SHP77 treated with DMSO at 0.1 percent for 48 hours (cell line): ENCODE measurements around the gene SLC6A13.
"Not testable (repeated sequence)": the region's sequence is repeated elsewhere in the genome, so short reads cannot be mapped to it uniquely, and the experiment has no call there.

Experiments used
- DNase-seq: peaks from one replicate; lab custom pipeline; 2025; lab: John Stamatoyannopoulos, UW

SLC6A13 gene

DNA sequence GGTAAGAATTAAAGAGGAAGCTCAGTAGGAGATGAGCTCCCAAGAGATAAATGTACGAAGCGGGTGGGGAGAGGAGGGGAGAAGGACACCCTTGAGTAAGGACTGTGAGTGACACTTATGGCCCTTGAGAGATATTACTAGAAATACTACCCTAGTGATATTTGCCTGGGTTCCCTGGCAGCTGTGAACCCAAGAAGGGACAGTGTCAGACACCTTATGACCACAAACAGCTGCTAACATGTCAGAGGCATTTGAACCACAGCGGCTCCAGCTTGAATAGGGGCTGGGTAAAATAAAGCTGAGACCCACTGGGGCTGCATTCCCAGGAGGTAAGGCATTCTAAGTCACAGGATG lies 29.0 kb downstream of the SLC6A13 start:
- no peak for DNase-seq

DNA sequence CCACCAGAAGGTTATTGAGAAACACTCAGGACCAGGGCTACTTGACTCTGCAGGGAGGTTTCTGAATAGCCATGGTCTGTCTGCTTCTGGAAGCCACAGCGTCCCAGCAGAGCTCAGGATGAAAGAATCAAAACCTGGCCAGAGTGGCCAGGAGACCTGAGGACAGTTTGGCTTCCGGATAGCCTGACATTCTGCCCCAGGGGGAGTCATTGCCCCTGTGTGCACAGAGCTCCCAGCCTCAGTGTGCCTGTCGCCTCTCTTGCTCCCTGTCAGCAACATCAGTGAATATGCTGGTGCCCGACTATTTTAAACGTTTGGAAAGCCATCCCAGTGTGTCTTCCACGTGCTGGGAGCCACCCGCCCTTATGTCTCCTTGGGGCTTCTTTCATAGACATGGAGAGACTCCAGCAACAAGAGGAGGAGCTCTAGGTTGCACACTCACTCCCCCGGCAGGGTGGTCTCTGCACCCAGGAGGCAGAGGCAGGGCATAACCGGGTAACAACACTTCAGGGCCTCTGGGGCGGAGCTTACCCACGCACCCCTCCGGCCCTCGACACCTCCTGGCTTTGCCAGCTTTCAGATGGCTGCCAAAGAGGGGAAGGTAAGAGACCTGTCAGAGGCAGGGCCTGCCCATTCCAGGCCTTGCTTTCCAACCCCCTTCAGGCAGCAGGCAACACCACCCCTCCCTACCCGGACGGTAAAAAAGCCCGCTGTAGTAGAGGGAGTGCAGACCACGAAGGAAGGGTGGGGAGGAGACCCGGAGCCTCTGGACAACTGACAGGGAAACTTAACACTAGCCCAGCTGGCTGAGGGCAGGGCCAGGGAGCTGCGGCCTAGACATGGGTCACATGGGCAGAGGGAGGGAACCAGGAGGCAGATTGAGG lies 29.7 kb downstream of the SLC6A13 start:
- no peak for DNase-seq

DNA sequence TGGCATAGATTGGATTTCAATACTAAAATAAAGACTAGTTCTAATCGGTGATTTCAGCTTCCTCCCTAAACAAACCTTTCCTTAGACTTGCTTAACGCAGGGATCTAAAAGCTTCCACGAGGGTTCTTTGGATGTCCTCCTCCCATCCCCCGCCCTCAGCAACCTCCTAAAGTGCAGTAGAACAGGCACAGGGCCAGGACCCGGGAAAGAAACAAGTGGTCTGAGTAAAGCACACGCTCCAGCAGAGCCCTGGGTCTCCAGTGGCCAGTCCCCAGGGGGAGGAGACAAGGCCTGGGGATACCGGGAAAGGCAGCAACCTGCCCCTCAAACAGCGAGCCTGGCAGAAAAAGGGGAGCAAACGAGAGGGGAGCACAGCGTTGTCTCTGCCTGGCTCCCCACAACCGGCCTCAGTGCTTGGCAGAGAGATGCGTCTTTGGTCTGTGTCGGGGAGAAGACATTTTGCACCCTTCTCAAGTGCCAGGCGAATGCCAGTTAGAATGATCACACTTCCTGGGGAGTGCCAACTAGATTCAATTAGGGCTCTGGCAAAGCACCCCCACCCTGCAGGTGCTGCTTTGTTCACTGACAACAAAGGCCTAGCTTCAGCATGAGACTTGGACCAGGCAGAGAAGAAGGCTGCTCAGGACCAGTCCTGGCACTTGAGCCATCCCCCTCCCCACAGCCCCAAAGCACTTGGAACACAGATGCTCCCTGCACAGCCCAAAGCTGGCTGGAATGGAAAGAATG lies 31.5 kb downstream of the SLC6A13 start:
- DNase-seq: no peak

DNA sequence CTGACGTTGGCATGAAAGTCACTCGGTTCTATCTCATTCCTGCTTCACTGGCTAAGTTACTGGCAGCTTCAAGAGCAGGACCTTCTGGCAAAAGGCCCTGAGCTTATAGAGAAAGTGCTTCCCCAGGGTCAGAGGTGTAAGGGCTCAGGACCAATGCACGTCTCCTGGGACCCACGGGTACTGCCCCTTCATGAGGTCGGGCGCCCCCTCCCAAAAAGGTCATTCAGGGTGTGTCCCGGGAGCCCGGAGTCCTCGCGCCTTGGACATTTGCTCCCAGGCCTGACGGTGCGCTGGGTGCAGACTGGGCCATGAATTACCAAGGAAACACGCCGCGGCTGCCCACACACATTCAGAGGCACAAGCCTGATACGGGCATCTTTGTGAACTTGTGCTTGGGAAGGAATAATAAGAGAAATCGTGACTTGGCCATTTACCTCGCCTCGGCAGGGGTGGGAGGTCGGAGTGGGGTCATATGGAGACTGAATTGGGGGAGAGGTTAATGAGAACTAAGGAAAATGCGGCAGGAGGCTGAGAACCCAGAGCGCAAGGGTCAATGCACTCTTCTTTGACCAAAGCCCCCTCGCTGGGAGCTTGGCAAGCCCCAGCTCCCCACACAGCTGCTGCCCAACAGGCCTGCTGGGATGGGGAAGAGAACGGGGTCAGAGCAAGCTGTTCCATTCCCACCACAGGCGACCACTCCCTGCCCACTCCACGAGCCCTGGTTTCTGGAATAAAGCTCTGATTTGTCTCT lies 33.0 kb downstream of the SLC6A13 start:
- DNase-seq: no peak

DNA sequence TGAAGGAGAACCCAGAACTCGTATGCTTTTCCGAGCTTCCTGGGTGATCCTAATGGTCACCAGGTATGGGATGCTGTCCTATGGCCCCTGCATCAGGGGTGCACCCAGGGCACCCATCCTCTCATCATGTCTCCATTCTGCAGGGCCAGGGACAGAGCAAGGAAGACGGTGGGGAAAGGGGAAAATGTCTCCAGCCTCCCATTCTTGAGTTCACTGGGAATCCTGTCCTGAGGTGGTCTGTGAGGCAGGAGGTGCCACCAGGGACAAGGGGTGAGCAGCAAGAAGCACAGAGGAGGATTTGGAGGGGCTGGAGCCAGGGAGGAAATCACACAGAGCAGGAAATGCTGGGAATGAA lies 33.8 kb downstream of the SLC6A13 start:
- no peak for DNase-seq

DNA sequence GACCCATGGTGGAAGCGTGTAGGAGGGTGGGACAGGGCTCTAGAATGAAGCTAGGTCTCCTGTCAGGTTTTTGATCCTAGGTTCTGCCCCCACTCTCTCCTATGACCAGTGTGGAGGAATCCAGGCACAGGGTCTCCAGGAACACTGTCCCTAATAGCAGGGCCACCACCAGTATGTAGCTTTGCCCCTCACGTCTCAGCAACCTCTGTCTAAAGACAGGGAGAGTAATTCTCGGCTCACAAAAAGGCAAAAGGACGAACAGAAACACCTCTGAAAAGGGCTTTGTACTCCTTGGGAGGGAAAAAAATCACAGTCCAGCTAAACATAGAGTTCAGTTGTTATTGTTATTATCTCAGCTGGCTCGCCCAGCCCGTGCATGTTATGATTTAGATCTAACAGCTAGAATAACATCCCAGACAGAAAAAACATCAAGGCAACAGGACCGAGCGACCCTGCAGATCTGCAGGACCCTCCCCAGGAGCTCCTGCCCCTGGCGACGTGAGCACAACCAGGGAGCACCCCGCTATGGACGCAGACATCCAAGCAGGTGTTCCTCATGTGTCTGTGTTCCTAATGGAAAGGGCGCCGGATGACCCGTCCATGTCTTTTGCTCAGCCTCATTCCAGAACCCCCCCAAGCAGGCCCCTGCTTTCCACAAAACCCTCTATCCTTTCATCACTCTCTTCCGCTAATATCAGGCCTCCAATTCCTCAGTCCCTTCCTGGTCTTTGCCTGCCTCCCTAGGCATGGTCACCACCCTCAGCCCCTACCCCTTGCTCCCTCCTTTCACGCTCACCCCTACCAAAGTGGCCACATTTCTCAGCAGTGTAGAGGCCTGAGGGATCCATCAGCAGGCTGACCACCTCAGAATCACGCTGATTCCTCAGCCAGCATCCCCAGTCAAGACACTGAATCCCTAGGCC lies 34.5 kb downstream of the SLC6A13 start:
- no peak for DNase-seq

DNA sequence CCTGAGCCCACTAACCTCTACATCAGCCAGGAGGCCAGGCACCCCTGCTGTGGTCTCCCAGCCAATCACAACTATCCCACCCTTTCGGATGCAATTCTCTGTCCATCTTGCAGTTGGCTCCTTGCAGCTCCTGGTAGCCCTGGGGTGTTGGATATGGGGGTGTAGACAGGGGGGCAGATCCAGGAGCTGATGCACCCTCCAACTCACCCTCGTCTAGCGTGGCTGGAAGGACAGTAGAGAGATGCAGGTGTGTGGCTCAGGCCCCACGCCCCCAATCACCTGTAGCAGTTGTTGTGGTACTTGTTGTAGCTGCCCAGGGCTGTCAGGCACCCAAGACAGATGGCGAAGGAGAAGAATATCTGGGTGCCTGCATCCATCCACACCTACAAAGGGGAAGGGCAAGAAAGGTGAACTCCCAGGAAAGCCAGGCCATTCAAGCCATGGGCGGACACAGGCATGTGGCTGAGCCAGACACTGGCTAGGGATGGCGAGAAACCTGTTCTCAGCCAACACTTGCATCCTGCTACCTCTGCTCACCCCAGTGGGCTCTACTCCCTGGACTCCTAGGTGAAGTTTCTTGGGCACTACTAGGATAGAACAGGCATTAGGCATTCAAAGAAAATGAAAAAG lies 35.2 kb downstream of the SLC6A13 start:
- DNase-seq: no peak

DNA sequence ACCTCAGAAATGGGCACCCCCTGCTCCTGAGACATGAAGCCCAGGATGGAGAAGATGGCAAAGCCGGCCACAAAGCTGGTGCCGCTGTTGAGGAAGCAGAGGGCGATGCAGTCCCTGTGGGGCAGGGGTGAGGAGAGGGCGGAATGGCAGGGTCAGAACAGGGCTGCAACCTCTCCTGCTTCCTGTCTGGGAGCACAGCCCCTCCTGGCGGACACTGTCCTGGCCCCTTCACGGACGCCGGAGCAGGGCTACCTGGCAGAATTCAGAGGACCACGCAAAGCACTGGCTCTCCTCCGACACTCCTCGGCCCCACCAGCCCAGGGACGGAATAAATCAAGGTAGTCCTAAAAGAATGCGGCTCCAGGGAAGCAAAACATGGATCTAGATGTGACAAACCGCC lies 36.2 kb downstream of the SLC6A13 start:
- DNase-seq: no peak

DNA sequence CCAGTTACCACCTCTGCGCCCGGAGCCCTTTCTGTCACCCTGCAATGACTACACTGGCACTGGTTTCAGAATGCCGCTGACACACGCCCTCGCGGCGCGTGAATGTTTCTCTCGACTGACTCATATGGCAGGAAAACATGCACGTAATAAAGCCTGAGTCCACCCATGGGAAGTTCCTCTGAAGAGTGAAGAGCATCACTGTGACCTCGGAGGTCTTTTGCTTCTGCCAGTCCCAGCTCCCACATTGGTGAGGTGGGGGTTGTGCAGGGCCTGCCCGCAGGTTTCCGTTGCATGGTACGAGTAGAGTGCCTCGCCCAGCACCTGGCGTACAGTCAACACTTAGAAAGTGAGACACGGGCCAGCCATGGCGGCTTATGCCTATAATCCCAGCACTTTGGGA lies 37.6 kb downstream of the SLC6A13 start:
- DNase-seq: no peak

DNA sequence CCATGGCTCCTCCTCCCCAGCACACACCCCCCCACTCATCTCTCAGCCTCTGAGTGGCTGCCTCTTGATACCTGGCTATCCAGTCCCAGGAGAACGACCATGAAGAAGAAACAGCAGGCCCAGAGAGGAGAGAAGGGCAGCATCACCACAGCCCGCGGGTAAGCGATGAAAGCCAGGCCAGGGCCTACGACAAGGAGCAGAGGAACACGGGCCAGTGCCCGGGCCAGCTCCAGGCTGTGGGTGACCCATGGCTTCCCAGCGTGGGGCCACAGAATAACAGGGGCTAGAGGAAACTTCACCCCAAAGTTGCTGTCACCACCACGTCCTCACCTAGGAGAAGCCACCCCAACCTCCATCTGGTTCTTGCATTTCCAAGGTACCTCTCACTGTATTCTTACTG lies 38.3 kb downstream of the SLC6A13 start:
- no peak for DNase-seq

DNA sequence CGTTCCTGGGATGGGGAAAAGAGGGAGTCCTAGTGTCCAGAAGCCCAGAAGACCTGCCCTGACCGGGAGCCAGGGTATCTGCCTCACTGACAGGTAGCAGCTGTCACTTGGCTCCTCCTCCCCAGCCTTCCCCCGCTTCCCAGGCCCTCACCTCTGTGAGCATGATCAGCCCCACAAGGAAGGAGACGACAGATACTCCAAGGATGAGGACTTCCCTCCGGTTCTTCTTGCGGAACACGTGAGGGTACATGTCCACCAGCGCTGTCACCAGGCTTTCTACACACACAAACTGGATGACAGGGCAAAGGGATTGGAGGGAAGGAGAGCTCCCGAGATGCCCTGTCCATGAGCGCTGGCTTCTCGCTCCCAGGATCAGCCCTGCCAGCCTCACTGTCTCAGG lies 38.8 kb downstream of the SLC6A13 start:
- no peak for DNase-seq

DNA sequence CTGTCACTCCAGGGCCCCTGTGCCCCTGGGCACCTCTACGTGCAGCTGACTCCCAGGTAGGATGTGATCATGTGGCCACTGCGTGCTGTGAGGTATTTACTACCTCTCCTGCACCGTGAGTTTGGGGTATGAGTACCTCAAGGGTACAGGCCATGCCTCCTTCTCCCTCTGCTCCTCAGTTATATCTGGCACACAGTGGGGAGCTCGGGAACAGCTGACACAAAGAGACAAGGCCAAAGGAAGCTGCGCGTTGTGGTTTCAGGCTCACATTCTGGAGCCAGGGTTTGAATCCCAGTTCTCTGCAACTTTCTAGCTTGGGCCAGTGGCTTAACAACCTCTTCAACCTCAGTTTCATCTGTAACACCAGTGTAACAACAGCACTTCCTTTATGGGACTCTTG lies 40.9 kb downstream of the SLC6A13 start:
- no peak for DNase-seq

DNA sequence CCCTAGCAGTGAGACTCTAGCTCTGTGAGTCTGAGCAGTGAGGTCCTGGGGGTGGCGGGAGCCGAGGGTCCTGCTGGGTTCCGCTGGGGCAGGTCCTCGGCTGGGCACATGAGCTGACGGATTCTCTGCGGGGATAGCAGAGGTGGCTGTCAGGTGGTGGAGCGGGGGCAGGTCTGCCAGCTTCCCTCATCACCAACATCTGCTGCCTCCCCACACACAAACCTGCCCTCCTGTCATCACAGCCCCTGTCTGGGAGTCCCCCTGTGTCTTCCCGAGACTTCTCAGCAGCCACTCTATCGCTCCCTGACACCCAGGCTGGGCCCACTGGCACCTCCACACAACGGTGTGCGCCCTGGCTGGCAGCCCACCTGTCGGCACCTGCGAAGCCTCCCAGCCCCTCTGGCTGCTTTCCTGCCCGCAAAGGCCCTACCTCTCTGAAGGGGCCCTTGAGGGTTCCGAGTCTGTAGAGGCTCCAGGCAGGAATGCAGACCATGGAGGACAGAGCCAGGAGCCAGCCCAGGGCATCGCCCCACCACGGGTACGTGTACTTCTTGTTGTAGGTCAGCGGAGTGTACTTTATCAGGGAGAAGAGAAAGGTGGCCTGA lies 41.6 kb downstream of the SLC6A13 start:
- no peak for DNase-seq

DNA sequence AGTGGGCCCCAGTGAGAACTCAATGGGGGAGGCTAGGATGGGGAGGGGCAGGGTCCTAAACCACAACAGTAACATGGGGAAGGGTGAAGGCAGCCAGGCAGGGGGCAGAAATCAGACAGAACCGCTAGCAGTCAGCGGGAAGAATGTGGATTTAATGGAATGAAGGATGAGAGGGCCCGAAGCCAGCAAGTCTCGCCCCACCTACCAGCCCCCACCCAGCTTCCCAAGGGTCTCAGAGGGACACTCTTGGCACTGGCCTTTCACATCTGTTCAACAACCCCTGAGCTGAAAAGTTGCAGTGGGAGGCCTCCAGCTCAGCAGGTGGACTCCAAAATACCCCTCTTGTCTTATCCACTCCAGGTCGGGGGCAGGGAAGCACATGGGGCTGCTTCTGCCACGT lies 42.1 kb downstream of the SLC6A13 start:
- no peak for DNase-seq

DNA sequence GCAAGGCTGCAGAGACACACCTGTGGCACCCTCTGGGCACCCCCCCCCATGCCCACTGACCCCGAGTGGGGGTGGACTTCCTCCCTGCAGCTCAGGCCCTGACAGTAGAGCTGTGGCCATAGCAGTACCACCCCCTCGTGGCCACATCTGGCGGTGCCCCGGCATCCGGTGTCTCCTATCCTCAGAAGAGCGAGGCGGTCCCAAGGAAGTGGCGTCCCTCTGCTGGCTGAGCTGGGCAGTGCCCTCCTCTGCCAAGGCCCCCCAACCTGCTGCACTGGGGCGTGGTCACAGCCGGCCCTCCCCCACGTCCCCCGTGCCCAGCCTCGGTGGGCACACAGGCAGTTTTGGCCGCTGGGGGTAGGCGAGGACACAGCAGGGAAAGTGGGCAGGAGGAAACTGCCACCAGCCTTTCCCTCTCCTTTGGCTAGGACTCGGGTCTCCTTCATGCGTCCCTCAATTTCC lies 42.7 kb downstream of the SLC6A13 start:
- DNase-seq: no peak

DNA sequence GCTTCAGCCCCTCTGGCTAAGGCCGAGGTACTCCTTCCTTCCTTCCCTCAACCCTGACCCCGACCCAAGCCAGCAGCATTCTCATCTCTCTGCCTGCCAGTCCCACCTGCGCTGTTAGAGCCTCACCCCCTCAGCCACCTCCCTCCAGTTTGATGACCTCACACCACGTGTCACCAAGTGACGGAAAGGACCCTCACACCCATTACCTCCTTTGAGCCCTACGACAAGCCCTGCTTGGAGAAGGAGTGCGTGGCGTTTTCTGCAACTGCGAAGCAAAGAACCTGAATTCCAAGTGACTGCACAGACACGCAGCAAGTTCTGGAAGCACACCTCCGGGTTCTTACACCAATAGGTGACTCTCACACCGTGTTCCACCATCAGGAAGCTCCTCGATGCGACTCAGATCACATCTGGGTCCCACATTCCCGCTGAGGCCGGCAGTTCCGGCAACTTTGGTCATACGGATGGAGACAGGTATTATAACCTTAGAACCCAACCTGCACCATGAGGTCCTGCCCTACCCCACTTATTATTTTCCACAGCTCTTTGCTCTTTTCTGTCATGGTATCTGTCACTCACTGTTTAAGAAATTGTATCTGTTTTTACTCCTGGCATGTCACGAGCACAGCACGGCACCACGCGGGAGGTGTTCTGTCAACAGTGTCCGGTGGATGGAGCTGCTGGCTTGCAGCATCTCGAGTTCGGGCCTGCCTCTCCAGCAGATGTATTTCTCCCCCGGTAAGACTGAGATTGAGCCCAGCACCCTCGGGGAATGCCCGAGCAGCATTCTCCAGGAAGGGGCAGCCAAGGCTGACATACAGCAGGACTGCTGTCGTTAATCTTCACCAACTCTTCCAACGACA lies 43.7 kb downstream of the SLC6A13 start:
- no peak for DNase-seq

DNA sequence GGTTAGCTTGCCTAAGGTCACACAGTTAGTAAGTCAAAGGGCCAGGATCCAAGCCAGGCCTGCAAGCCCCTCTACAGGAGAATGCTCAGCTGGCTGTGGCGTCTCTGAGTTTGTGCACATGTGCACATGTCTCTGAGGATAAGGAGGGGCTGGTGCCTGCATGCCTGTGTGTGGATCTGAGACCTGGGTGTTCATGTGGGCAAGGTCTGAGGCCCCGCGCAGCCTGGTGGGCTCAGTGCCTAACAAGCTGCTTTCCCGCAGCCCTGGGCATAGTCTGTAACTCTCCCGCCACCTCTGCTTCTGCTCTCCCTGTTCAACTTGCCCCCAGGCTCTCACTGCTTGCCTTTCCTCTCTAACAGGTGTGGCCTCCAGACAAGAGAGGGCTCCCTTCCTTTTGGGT lies 44.4 kb downstream of the SLC6A13 start:
- no peak for DNase-seq

DNA sequence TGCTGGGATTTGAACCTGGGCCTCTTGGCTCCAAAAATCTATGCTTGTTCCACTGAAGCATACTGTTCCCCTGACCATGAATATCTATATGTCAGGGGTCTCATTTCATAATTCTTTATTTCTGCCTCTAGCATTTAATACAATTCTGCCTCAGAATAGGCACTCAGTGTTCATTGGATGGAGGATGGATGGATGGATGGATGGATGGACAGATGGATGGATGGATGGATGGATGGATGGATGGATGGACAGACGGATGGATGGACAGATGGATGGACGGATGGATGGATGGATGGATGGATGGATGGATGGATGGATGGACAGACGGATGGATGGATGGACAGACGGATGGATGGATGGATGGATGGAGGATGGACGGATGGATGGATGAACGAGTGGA lies 45.6 kb downstream of the SLC6A13 start:
- DNase-seq: not testable (repeated sequence)

DNA sequence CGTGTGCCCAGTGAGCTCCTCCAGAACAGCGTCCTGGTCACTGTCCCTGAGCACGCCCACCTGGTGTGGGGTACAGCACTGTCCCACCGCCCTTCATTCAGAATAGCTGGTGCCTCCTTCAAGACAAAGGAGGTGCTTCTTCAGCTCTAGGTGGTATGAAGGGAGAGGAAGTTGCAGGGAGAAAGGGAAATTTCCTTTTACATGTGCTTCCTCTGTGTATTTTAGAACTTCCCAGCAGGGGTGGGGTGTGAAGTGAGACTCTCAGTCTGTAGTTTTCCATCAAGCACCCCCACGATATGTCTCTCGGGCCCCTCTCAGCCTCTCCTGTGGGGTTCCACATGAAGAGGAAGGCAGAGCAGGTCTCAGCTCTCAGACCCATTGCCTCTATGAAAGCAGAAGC lies 47.5 kb downstream of the SLC6A13 start:
- no peak for DNase-seq
